ENCODE results near the gene PCDH15. TPM values are rescaled to one million over a fixed set of nuclear protein-coding genes. Genes with fewer than 3 reads are reported as not detected.

Gene PCDH15
- total and polyA plus RNA-seq, 4 donors, result 0.03 to 16.9 (median 0.88) TPM

GRCh38 chr10:53846809-53847208 is 954.2 kb downstream of the PCDH15 start:
- H3K36me3 ChIP-seq (ENCODE audit: control insufficient read depth in 4 of 4, insufficient read depth in 4 of 4, low read length in 4 of 4), result no peaks in the 10 kb centered on the region
- no peak overlapping the region for H3K9ac ChIP-seq (ENCODE audit: insufficient read depth in 1 of 2, low read length in 2 of 2)
- no peaks in the 10 kb centered on the region for H3K27me3 ChIP-seq (ENCODE audit: control insufficient read depth in 3 of 3, insufficient read depth in 3 of 3, low read length in 2 of 3)
- ATAC-seq (ENCODE audit: insufficient read depth, low FRiP score) (no peak), DNase-seq (peak in 1 of 3 donors; percentile 4)
- 73 to 79% methylated on average over 2 of the region's 2 CpGs for WGBS, 2 donors
- no peaks in the 10 kb centered on the region for H3K9me3 ChIP-seq (ENCODE audit: control insufficient read depth in 4 of 4, insufficient read depth in 3 of 4, low read length in 3 of 4)
- H3K27ac ChIP-seq (ENCODE audit: low read depth in 1 of 2, low read length in 1 of 2), result no peak overlapping the region
- H3K4me1 ChIP-seq (ENCODE audit: control insufficient read depth in 5 of 5, insufficient read depth in 5 of 5, low read length in 5 of 5), result peaks cover 0 to 7% (median 3%) of the 10 kb centered on the region in 5 donors
- H3K4me3 ChIP-seq, result no peak overlapping the region
- no peak for TF ChIP-seq CTCF (IDR thresholded peaks at IDR 0.05; ENCODE audit: control extremely low read depth, extremely low read depth)

DNA sequence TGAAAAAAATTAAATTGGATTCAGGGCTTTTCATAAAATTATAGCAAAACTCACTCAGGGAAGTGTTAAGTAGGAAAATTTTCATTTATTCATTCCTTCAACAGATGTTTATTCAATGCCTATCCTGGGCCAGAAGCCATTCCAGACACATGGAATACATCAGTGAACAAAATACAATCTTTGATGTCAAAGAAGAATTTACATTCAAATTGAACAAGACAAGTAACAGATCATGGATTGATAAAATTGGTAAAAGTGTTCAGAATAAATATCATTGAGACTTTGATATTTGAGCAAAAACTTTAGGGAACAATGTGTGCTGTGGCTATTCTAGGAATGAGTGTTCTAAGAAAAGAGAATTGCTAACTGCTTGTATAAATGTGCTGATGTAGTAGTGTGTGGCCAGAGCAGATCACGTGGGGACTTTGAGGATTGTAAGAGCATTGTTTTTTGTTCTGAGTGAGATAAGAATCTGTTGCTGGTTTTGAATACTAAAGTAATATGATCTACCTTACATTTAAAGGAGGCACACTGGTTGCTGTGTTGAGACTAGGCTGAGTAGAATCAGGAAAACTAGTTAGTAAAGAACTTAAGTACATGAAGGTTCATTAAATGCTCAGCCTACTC is 957.2 kb downstream of the PCDH15 start:
- H3K9ac ChIP-seq (ENCODE audit: insufficient read depth in 1 of 2, low read length in 2 of 2), result no peak overlapping the region
- H3K9me3 ChIP-seq (ENCODE audit: control insufficient read depth in 4 of 4, insufficient read depth in 3 of 4, low read length in 3 of 4), result no peaks in the 10 kb centered on the region
- no peak overlapping the region for H3K4me3 ChIP-seq
- peaks cover 0 to 11% (median 3%) of the 10 kb centered on the region in 5 donors for H3K4me1 ChIP-seq (ENCODE audit: control insufficient read depth in 5 of 5, insufficient read depth in 5 of 5, low read length in 5 of 5)
- no peaks in the 10 kb centered on the region for H3K36me3 ChIP-seq (ENCODE audit: control insufficient read depth in 4 of 4, insufficient read depth in 4 of 4, low read length in 4 of 4)
- WGBS, 2 donors, result 3 to 11% methylated on average over 1 of the region's 1 CpG
- TF ChIP-seq CTCF (IDR thresholded peaks at IDR 0.05; ENCODE audit: control extremely low read depth, extremely low read depth), result no peak
- no peak overlapping the region for H3K27ac ChIP-seq (ENCODE audit: low read depth in 1 of 2, low read length in 1 of 2)
- no peaks in the 10 kb centered on the region for H3K27me3 ChIP-seq (ENCODE audit: control insufficient read depth in 3 of 3, insufficient read depth in 3 of 3, low read length in 2 of 3)
- DNase-seq (peak; percentile 23 to 87 (median 82)), ATAC-seq (ENCODE audit: insufficient read depth, low FRiP score) (no peak)

- no peaks in the 10 kb centered on the region for H3K36me3 ChIP-seq (ENCODE audit: control insufficient read depth in 4 of 4, insufficient read depth in 4 of 4, low read length in 4 of 4)
- no peak for ATAC-seq (ENCODE audit: insufficient read depth, low FRiP score)
- peak in 1 of 3 donors; percentile 12 for DNase-seq
These were observed 959.4 kb downstream of the PCDH15 start for GRCh38 chr10:53841483-53842145.

More at GRCh38 chr10:53841483-53842145, 959.4 kb downstream of the PCDH15 start:
- H3K9ac ChIP-seq (ENCODE audit: insufficient read depth in 1 of 2, low read length in 2 of 2), result no peak overlapping the region
- peaks cover 0 to 11% (median 3%) of the 10 kb centered on the region in 5 donors for H3K4me1 ChIP-seq (ENCODE audit: control insufficient read depth in 5 of 5, insufficient read depth in 5 of 5, low read length in 5 of 5)
- no peak overlapping the region for H3K4me3 ChIP-seq
- 49 to 67% methylated on average over 9 of the region's 9 CpGs for WGBS, 2 donors
- H3K27me3 ChIP-seq (ENCODE audit: control insufficient read depth in 3 of 3, insufficient read depth in 3 of 3, low read length in 2 of 3), result no peaks in the 10 kb centered on the region
- H3K9me3 ChIP-seq (ENCODE audit: control insufficient read depth in 4 of 4, insufficient read depth in 3 of 4, low read length in 3 of 4), result no peaks in the 10 kb centered on the region
- TF ChIP-seq CTCF (IDR thresholded peaks at IDR 0.05; ENCODE audit: control extremely low read depth, extremely low read depth), result no peak
- H3K27ac ChIP-seq (ENCODE audit: low read depth in 1 of 2, low read length in 1 of 2), result no peak overlapping the region

Measured in lung (tissue), 12 donors.